HCT116 (cell line): ENCODE data around the gene LRRC71. TPM values are rescaled to one million over a fixed set of nuclear protein-coding genes. Genes with fewer than 3 reads are reported as not detected.

ENCODE experiments used
- ATAC-seq: fragments of 200-7000 bp; cut with Tn5 transposase; 2 replicates; pipeline ENCODE4 v1.9.1; 2020; ENCODE audit warnings: mild to moderate bottlenecking, moderate library complexity
- BruUV-seq: library from RNA; stranded (reverse); fragments of 400-500 nt; replicated peaks from 2 replicates; lab custom pipeline; 2021; lab: Mats Ljungman, UMichigan
- CTCF ChIA-PET: fragments of 300-600 bp; sonication (Branson Sonifier 250); formaldehyde crosslinking; loops from one replicate; lab custom pipeline; 2021; ENCODE audit warnings: antibody characterized with exemption; lab: Charles Lee
- POLR2A ChIA-PET: fragments of 300-600, 350-600 bp; sonication (Branson Sonifier 250); formaldehyde crosslinking; loops from one replicate; lab custom pipeline; 2021; ENCODE audit warnings: antibody characterized with exemption; lab: Charles Lee
- RAD21 ChIA-PET, 2 experiments: fragments of 300-600 bp; sonication (Branson Sonifier 250); formaldehyde crosslinking; loops; one replicate each; lab custom pipeline; 2023; ENCODE audit warnings: low total read pairs in 2 of 2; ENCODE audit not compliant: uncharacterized antibody in 2 of 2, unreplicated experiment in 2 of 2, low non-redundant PET in 1 of 2; lab: Charles Lee
- DNase-seq: peaks from one replicate; pipeline ENCODE4 v3.0.0-alpha.2; 2010; ENCODE audit warnings: low read depth, low spot score
- H2AFZ ChIP-seq: fragments of 200-600 bp; shearing (Covaris generic), sonication (generic); 2 replicates; pipeline ENCODE4 v1.6.1; 2017; ENCODE audit warnings: low read depth, mixed run types, mixed read lengths, antibody characterized with exemption, low read length; ENCODE audit not compliant: poor library complexity, severe bottlenecking
- H3K27ac ChIP-seq: 2 replicates; pipeline ENCODE4 v1.5.1; 2012; ENCODE audit warnings: low read depth, low read length
- H3K27me3 ChIP-seq: fragments of 200-600 bp; sonication (generic); 2 replicates; pipeline ENCODE4 v1.6.1; 2016; ENCODE audit warnings: mixed run types, low read length, mixed read lengths; ENCODE audit not compliant: insufficient read depth
- H3K36me3 ChIP-seq, 2 experiments: fragments of 200-500 bp in 1 of 2; fragments of 200-600 bp in 1 of 2; sonication (Bioruptor generic) in 1 of 2; sonication (generic) in 1 of 2; 2 replicates each; pipeline versions ENCODE4 v1.5.1 to v1.6.1; 2014 to 2016; ENCODE audit warnings: low read length in 2 of 2, inconsistent platforms in 1 of 2, mixed read lengths in 1 of 2, mixed run types in 1 of 2; ENCODE audit not compliant: insufficient read depth in 2 of 2, control insufficient read depth in 1 of 2
- H3K4me1 ChIP-seq, 2 experiments: fragments of 200-600 bp in 1 of 2; sonication (generic) in 1 of 2; 2 replicates each; pipeline versions ENCODE4 v1.5.1 to v1.6.1; 2012 to 2017; ENCODE audit warnings: low read length in 2 of 2, inconsistent platforms in 1 of 2, mild to moderate bottlenecking in 1 of 2, mixed read lengths in 1 of 2, mixed run types in 1 of 2, moderate library complexity in 1 of 2; ENCODE audit not compliant: insufficient read depth in 2 of 2, control insufficient read depth in 1 of 2
- H3K4me2 ChIP-seq: fragments of 200-600 bp; sonication (generic); 2 replicates; pipeline ENCODE4 v1.6.1; 2017; ENCODE audit warnings: mixed run types, low read length, mixed read lengths
- H3K4me3 ChIP-seq, 2 experiments: fragments of 200-600 bp in 1 of 2; sonication (generic) in 1 of 2; replicated peaks in 1 of 2; 2 replicates each; pipeline ENCODE4 v1.5.1; 2011 to 2016; ENCODE audit warnings: low read length in 2 of 2, control low read depth in 1 of 2, low read depth in 1 of 2, mild to moderate bottlenecking in 1 of 2, mixed read lengths in 1 of 2, mixed run types in 1 of 2
- H3K79me2 ChIP-seq: fragments of 200-600 bp; sonication (generic); 2 replicates; pipeline ENCODE4 v1.6.1; 2017; ENCODE audit warnings: mild to moderate bottlenecking, mixed run types, low read length, moderate library complexity, mixed read lengths; ENCODE audit not compliant: insufficient read depth
- H3K9ac ChIP-seq: fragments of 200-600 bp; sonication (generic); 2 replicates; pipeline ENCODE4 v1.6.1; 2016; ENCODE audit warnings: low read length, mixed read lengths
- H3K9me2 ChIP-seq: fragments of 200-600 bp; sonication (generic), shearing (Covaris generic); 2 replicates; pipeline ENCODE4 v1.6.1; 2017; ENCODE audit warnings: mixed run types, mild to moderate bottlenecking, moderate library complexity; ENCODE audit not compliant: insufficient read depth
- H3K9me3 ChIP-seq, 2 experiments: fragments of 200-500 bp in 1 of 2; fragments of 200-600 bp in 1 of 2; sonication (Bioruptor generic) in 1 of 2; sonication (generic) in 1 of 2; 2 replicates each; pipeline ENCODE4 v1.6.1; 2014 to 2017; ENCODE audit warnings: low read length in 2 of 2, mixed read lengths in 2 of 2, inconsistent platforms in 1 of 2, low read depth in 1 of 2, mild to moderate bottlenecking in 1 of 2, mixed run types in 1 of 2, moderate library complexity in 1 of 2; ENCODE audit not compliant: control insufficient read depth in 1 of 2, insufficient read depth in 1 of 2
- H4K20me1 ChIP-seq: fragments of 200-600 bp; sonication (generic), shearing (Covaris generic); 2 replicates; pipeline ENCODE4 v1.6.1; 2017; ENCODE audit warnings: mixed run types, mild to moderate bottlenecking, moderate library complexity; ENCODE audit not compliant: insufficient read depth
- CTCF ChIP-seq, 3 experiments: fragments of 200-600 bp in 1 of 3; sonication (generic) in 1 of 3; IDR thresholded peaks in 2 of 3; conservative IDR thresholded peaks in 1 of 3; 2 replicates each; pipeline ENCODE4 v1.5.1; 2012 to 2017; ENCODE audit warnings: low read depth in 2 of 3, low read length in 2 of 3, antibody characterized with exemption in 1 of 3, borderline replicate concordance in 1 of 3, control low read depth in 1 of 3, mild to moderate bottlenecking in 1 of 3, mixed read lengths in 1 of 3, mixed run types in 1 of 3, moderate library complexity in 1 of 3; ENCODE audit not compliant: insufficient read depth in 1 of 3
- EGR1 ChIP-seq: IDR thresholded peaks from 2 replicates; pipeline ENCODE4 v1.6.1; 2012; ENCODE audit warnings: low read depth
- EZH2 ChIP-seq: fragments of 200-600 bp; sonication (generic); IDR thresholded peaks from 2 replicates; pipeline ENCODE4 v1.6.1; 2017; ENCODE audit warnings: antibody characterized with exemption, mixed run types
- EZH2phosphoT487 ChIP-seq: fragments of 200-600 bp; IDR thresholded peaks from 2 replicates; pipeline ENCODE4 v1.6.1; 2018; ENCODE audit warnings: antibody characterized with exemption, borderline replicate concordance
- JUND ChIP-seq: IDR thresholded peaks from 2 replicates; pipeline ENCODE4 v1.6.1; 2012
- REST ChIP-seq: IDR thresholded peaks from 2 replicates; pipeline ENCODE4 v1.6.1; 2012; ENCODE audit warnings: low read depth
- SRF ChIP-seq: IDR thresholded peaks from 2 replicates; pipeline ENCODE4 v1.6.1; 2012; ENCODE audit warnings: low read depth
- ZNF274 ChIP-seq: fragments of 200-500 bp; sonication (Bioruptor generic); IDR thresholded peaks from 2 replicates; pipeline ENCODE4 v1.6.1; 2014; ENCODE audit warnings: mild to moderate bottlenecking, low read depth, low read length, inconsistent platforms
- intact Hi-C: fragments of 100-400 bp; cut with micrococcal nuclease; formaldehyde crosslinking; loops from 2 replicates; pipeline ENCODE4 v1.10.0; 2022
- total RNA-seq: library from RNA; stranded (reverse); gene quantifications from one replicate; pipeline ENCODE4 v1.2.1, GENCODE V29; 2021; ENCODE audit not compliant: unreplicated experiment

LRRC71 gene
- total RNA-seq, 1 experiment from 2014 or later, result not detected

- H3K27ac ChIP-seq, result no peak overlapping the region
- H4K20me1 ChIP-seq, result no peaks in the 10 kb centered on the region
- H3K9ac ChIP-seq, result no peak overlapping the region
- H3K4me1 ChIP-seq, result no peaks in the 10 kb centered on the region
- no peak overlapping the region for H2AFZ ChIP-seq
- H3K4me3 ChIP-seq, result no peak overlapping the region
- POLR2A ChIA-PET, result no interaction called here
- no peaks in the 10 kb centered on the region for H3K27me3 ChIP-seq
- intact Hi-C loops, result no loop called here
- H3K9me3 ChIP-seq, result no peaks in the 10 kb centered on the region
- no peak for DNase-seq
- H3K36me3 ChIP-seq, result peaks cover 7 to 12% of the 10 kb centered on the region in 2 experiments; a peak in 2 of 4 replicates
- no peak overlapping the region for H3K4me2 ChIP-seq
- ATAC-seq, result no peak
- no peaks in the 10 kb centered on the region for H3K9me2 ChIP-seq
- H3K79me2 ChIP-seq, result no peaks in the 10 kb centered on the region
- no TSS peak for BruUV-seq
- RAD21 ChIA-PET, result no interaction called here
- CTCF ChIA-PET, result interaction anchor here (1.0 to 1.3 kb wide), 2 partner anchors 120 to 280 kb away, joined by 3 read pairs; no protein-coding TSS in a partner anchor
- TF ChIP-seq CTCF (IDR thresholded peaks at IDR 0.05 in 2 of 3, conservative IDR thresholded peaks at IDR 0.05 in 1 of 3; ENCODE audit: borderline replicate concordance in 1 of 3, insufficient read depth in 1 of 3, low read depth in 2 of 3, low read length in 2 of 3), result 0 out of 6 replicates have a peak, but pooled peaks of 2 of the 3 experiments have one; percentile 26 to 29
- TF ChIP-seq EZH2phosphoT487, result no peak
- TF ChIP-seq EGR1, result no peak
- no peak for TF ChIP-seq EZH2
- no peak for TF ChIP-seq REST
- no peak for TF ChIP-seq JUND
- TF ChIP-seq SRF, result no peak
- no peak for TF ChIP-seq ZNF274
Measured at GRCh38 chr1:156970017-156970416, 49.6 kb downstream of the LRRC71 start.
